GM23338 (cell line): ENCODE results near the gene TSR3. TPM values are rescaled to one million over a fixed set of nuclear protein-coding genes. Genes with fewer than 3 reads are reported as not detected.

Experiments
- CREB1 ChIP-seq: fragments of 250-450 bp; sonication (Bioruptor Pico); IDR thresholded peaks from 2 replicates; pipeline ENCODE4 v1.5.0; 2020; ENCODE audit warnings: low read depth, mild to moderate bottlenecking, moderate library complexity
- EZH2 ChIP-seq: fragments of 200-600 bp; sonication (generic); IDR thresholded peaks from one replicate; pipeline ENCODE4 v1.8.0; 2017; ENCODE audit warnings: antibody characterized with exemption, mild to moderate bottlenecking, low read depth; ENCODE audit not compliant: unreplicated experiment
- EZH2phosphoT487 ChIP-seq: fragments of 200-600 bp; sonication (generic); IDR thresholded peaks from one replicate; pipeline ENCODE4 v1.8.1; 2018; ENCODE audit warnings: antibody characterized with exemption; ENCODE audit not compliant: unreplicated experiment
- POLR2AphosphoS5 ChIP-seq: IDR thresholded peaks from 2 replicates; pipeline ENCODE4 v1.6.1; 2016; ENCODE audit warnings: antibody characterized with exemption, low read depth
- ZNF331 ChIP-seq: fragments of 250-450 bp; sonication (Bioruptor Pico); IDR thresholded peaks from 2 replicates; pipeline ENCODE4 v1.5.0; 2020; ENCODE audit warnings: low read depth, mild to moderate bottlenecking, moderate library complexity
- ZNF462 ChIP-seq: fragments of 250-450 bp; sonication (Bioruptor Pico); IDR thresholded peaks from 2 replicates; pipeline ENCODE4 v1.5.0; 2020; ENCODE audit warnings: mild to moderate bottlenecking, moderate library complexity
- polyA plus RNA-seq: library from polyadenylated mRNA; unstranded; fragments of >200 nt; fragmentation: Nextera tagmentation; extraction: Ambion mirVana; gene quantifications from 2 replicates; pipeline ENCODE4 v1.2.1, GENCODE V29; 2016
- total RNA-seq: library from RNA; depleted of rRNA; stranded (reverse); fragments of >200 nt; shearing (Covaris generic); gene quantifications from 2 replicates; pipeline ENCODE4 v1.2.3, GENCODE V29; 2014
- TF ChIP-seq, protein P1 (sequence below): IDR thresholded peaks from one replicate; pipeline ENCODE4 v1.6.1; 2018; ENCODE audit warnings: antibody characterized with exemption; ENCODE audit not compliant: unreplicated experiment

Gene TSR3
- total and polyA plus RNA-seq, 2 experiments from 2014 or later, result 58.5 to 97.3 TPM

DNA sequence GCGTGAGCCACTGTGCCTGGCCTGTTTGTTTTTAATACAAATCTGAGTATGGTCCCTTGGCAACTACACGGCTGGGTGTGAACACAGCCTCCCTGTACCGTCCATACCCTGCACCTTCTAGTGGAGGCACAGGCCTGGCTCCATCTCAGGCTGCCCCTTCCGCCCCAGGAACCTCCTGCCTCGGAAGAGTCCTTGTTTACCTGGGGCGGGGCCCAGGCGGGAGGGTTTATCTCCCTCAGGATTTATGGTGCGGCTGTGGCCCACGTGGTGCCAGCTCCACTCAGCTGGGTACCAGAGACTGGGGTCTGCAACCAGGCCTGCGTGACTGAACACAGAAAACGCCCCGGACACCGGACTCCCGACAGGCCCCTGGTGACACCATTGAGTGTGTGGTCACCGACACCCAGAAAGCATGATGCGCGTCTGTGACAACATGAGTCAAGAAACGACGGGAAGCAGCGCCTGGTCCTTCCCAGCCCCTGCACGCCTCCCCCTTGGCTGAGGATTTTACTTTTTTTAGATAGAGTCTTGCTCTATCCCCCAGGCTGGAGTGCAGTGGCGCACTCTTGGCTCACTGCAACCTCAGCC is 43.9 kb upstream of the TSR3 start (continued):
- no peak for TF ChIP-seq ZNF462 (CRISPR knock-in tag)
- TF ChIP-seq EZH2phosphoT487, result no peak
- no peak for TF ChIP-seq POLR2AphosphoS5
- TF ChIP-seq, protein P1, sequence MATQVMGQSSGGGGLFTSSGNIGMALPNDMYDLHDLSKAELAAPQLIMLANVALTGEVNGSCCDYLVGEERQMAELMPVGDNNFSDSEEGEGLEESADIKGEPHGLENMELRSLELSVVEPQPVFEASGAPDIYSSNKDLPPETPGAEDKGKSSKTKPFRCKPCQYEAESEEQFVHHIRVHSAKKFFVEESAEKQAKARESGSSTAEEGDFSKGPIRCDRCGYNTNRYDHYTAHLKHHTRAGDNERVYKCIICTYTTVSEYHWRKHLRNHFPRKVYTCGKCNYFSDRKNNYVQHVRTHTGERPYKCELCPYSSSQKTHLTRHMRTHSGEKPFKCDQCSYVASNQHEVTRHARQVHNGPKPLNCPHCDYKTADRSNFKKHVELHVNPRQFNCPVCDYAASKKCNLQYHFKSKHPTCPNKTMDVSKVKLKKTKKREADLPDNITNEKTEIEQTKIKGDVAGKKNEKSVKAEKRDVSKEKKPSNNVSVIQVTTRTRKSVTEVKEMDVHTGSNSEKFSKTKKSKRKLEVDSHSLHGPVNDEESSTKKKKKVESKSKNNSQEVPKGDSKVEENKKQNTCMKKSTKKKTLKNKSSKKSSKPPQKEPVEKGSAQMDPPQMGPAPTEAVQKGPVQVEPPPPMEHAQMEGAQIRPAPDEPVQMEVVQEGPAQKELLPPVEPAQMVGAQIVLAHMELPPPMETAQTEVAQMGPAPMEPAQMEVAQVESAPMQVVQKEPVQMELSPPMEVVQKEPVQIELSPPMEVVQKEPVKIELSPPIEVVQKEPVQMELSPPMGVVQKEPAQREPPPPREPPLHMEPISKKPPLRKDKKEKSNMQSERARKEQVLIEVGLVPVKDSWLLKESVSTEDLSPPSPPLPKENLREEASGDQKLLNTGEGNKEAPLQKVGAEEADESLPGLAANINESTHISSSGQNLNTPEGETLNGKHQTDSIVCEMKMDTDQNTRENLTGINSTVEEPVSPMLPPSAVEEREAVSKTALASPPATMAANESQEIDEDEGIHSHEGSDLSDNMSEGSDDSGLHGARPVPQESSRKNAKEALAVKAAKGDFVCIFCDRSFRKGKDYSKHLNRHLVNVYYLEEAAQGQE, result no peak
- no peak for TF ChIP-seq ZNF331 (CRISPR knock-in tag)
- no peak for TF ChIP-seq CREB1 (CRISPR knock-in tag)
- TF ChIP-seq EZH2, result no peak
